HL-60 (cell line): ENCODE data around the gene BHLHE23.

Source experiments
- DNase-seq, 2 experiments: peaks; one replicate each; pipeline ENCODE4 v3.0.0-alpha.2; 2010 to 2020; ENCODE audit warnings: low read depth in 1 of 2, low spot score in 1 of 2
- H3K27ac ChIP-seq: fragments of 250-450 bp; sonication (Bioruptor Pico); replicated peaks from 2 replicates; pipeline ENCODE4 v1.5.1; 2020; ENCODE audit warnings: mild to moderate bottlenecking, moderate library complexity
- H3K27me3 ChIP-seq: fragments of 250-450 bp; sonication (Bioruptor Pico); 2 replicates; pipeline ENCODE4 v1.5.1; 2021; ENCODE audit warnings: mild to moderate bottlenecking, moderate library complexity; ENCODE audit not compliant: insufficient read depth, poor library complexity, severe bottlenecking
- H3K4me3 ChIP-seq: replicated peaks from 2 replicates; pipeline ENCODE4 v1.5.1; 2011; ENCODE audit warnings: mild to moderate bottlenecking, control low read depth, low read length; ENCODE audit not compliant: insufficient read depth
- GABPA ChIP-seq: IDR thresholded peaks from 2 replicates; pipeline ENCODE4 v1.6.1; 2012; ENCODE audit warnings: low read depth
- POLR2AphosphoS5 ChIP-seq: IDR thresholded peaks from 2 replicates; pipeline ENCODE4 v1.6.1; 2012; ENCODE audit warnings: low read depth
- REST ChIP-seq: IDR thresholded peaks from 2 replicates; pipeline ENCODE4 v1.6.1; 2012; ENCODE audit warnings: low read depth; ENCODE audit not compliant: insufficient replicate concordance
- SPI1 ChIP-seq: IDR thresholded peaks from 2 replicates; pipeline ENCODE4 v1.6.1; 2012; ENCODE audit warnings: low read depth, mild to moderate bottlenecking, borderline replicate concordance
- TF ChIP-seq, protein P1 (sequence below): IDR thresholded peaks from one replicate; pipeline ENCODE4 v1.5.1; 2011; ENCODE audit warnings: low read length, control low read depth, inconsistent platforms; ENCODE audit not compliant: insufficient read depth

The BHLHE23 gene

DNA sequence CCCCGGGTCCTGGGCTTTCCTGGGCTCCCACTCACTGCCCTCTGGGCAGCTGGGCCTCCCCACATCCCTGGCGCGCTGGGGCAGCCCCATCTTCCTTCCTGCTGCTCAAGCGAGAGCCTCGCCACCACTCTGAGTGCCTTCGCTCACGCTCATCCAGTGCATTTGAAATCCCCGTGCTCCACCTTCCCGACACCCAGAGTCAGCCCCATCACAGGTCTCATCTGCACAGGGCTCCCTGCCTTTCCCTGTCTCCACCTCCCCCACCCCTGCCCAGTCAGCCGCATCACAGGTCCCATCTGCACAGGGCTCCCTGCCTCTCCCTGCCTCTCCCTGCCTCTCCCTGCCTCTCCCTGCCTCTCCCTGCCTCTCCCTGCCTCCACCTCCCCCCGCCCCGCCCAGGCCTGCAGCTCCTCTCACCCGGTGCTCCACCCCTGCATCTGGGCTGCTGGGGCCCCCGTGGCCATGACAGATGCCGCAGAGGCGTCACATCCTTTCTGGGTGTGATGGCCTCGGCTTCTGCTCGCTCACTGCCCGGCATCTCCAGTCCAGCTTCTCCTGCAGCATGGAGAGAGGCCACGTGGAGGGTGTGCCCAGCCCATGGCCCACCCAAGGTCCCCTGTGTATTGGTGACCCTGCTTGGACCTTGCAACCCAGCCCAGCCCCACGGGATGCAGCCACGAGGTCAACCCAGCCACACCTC, 9.0 kb upstream of the BHLHE23 start:
- no peak for TF ChIP-seq REST
- no peak for TF ChIP-seq GABPA
- no peak for TF ChIP-seq SPI1
- TF ChIP-seq, protein P1, sequence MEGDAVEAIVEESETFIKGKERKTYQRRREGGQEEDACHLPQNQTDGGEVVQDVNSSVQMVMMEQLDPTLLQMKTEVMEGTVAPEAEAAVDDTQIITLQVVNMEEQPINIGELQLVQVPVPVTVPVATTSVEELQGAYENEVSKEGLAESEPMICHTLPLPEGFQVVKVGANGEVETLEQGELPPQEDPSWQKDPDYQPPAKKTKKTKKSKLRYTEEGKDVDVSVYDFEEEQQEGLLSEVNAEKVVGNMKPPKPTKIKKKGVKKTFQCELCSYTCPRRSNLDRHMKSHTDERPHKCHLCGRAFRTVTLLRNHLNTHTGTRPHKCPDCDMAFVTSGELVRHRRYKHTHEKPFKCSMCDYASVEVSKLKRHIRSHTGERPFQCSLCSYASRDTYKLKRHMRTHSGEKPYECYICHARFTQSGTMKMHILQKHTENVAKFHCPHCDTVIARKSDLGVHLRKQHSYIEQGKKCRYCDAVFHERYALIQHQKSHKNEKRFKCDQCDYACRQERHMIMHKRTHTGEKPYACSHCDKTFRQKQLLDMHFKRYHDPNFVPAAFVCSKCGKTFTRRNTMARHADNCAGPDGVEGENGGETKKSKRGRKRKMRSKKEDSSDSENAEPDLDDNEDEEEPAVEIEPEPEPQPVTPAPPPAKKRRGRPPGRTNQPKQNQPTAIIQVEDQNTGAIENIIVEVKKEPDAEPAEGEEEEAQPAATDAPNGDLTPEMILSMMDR: no peak
- no peak for TF ChIP-seq POLR2AphosphoS5
- Histone ChIP-seq H3K27me3 (peaks cover 36% of the 10 kb centered on the region), H3K27ac (no peak overlapping the region), H3K4me3 (no peak overlapping the region)
- no peak for DNase-seq

DNA sequence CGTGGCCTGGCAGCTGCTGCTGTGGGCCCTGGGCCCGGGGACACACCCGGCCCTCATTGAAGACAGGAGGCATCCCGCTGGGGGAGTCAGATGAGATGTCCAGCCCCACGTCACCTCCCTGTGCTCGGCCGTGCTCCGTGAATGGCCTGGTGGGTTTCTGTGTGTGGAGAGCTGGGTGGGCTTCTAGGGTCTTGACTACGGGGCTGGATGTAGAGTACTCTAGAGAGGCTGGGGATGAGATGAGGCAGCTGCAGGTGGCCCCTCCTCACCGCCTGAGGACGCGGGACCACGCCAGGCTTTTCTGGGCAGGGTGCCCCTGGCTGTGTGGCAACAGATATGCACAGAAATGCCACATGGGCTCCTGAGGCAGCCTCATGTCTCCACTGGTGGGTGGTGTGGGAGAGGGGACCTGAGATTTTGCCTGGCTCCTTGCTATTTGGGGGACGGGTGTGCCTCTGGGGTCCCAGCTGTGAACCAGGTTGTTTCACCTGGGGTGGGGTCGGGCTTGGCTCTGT, 8.4 kb upstream of the BHLHE23 start:
- no peak for TF ChIP-seq POLR2AphosphoS5
- DNase-seq: no peak
- no peak overlapping the region for H3K27ac ChIP-seq
- H3K4me3 ChIP-seq: no peak overlapping the region
- H3K27me3 ChIP-seq: peaks cover 40% of the 10 kb centered on the region

- DNase-seq: no peak
- Histone ChIP-seq H3K27me3 (peaks cover 45% of the 10 kb centered on the region), H3K27ac (no peak overlapping the region), H3K4me3 (no peak overlapping the region)
- no peak for TF ChIP-seq SPI1
- no peak for TF ChIP-seq POLR2AphosphoS5
- TF ChIP-seq, protein P1: no peak
- no peak for TF ChIP-seq REST
- TF ChIP-seq GABPA: no peak
Observed at GRCh38 chr20:63014710-63015109, 7.9 kb upstream of the BHLHE23 start.

DNA sequence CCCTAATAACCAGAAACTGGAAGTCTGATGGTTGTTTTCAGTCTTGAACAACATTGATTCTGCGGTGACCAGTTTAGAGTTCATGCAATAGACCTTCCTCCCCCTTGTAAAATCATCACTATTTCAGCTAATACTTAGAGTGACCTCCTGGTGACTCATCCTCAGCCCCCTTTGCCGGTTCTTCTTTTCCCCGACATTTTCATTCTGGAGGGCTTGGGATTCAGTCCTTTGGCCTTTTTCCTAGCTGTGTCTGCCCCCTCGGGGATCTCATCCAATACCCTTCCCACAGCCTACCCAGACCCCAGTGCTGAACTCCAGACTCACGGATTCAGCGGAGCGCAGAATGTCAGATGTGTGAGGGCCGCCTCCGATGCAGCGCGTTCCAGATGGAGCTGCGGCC, 7.5 kb upstream of the BHLHE23 start:
- Histone ChIP-seq H3K27me3 (peaks cover 50% of the 10 kb centered on the region), H3K4me3 (no peak overlapping the region), H3K27ac (no peak overlapping the region)
- DNase-seq: no peak
- TF ChIP-seq POLR2AphosphoS5 (no peak), GABPA (no peak), REST (no peak), SPI1 (no peak)
- TF ChIP-seq, protein P1: no peak
